ENCODE data around the gene ATP8A2. TPM values are rescaled to one million over a fixed set of nuclear protein-coding genes. Genes with fewer than 3 reads are reported as not detected.

The ATP8A2 gene
- total and polyA plus RNA-seq, 4 donors = 0.01 to 0.08 (median 0.05) TPM; not detected in 1

DNA sequence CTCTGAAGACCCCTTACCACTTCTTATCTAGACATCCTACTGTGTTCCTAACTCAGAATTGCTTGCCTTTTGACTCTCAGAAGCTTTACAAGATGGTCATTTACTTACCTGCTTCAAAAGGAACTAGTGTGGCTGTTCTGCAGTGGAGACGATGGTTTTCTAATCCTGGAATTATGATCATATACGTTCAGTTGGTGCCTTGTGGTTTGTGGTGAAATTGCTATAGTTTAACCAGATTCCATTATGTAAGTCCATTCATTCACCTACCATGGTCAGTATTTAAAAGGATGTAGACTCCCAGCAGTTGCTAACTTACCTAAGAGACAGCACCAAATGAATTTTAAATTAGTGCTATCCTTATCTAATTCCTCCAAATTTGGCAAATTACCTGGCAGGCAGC is 469.2 kb downstream of the ATP8A2 start:
- no peak overlapping the region for H3K9ac ChIP-seq (ENCODE audit: low read depth in 1 of 2, low read length in 2 of 2)
- 59% methylated on average over 2 of the region's 2 CpGs for WGBS
- TF ChIP-seq TAF1 (conservative IDR thresholded peaks at IDR 0.05) (no peak), HNF4G (IDR thresholded peaks at IDR 0.05) (no peak), JUND (IDR thresholded peaks at IDR 0.05) (no peak), GABPA (IDR thresholded peaks at IDR 0.05 in 1 of 2, conservative IDR thresholded peaks at IDR 0.05 in 1 of 2) (no peak)
- TF ChIP-seq, protein P1, sequence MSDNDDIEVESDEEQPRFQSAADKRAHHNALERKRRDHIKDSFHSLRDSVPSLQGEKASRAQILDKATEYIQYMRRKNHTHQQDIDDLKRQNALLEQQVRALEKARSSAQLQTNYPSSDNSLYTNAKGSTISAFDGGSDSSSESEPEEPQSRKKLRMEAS (IDR thresholded peaks at IDR 0.05) = no peak
- TF ChIP-seq, protein P2, sequence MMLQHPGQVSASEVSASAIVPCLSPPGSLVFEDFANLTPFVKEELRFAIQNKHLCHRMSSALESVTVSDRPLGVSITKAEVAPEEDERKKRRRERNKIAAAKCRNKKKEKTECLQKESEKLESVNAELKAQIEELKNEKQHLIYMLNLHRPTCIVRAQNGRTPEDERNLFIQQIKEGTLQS (IDR thresholded peaks at IDR 0.05) = no peak
- H3K9me3 ChIP-seq (ENCODE audit: control insufficient read depth in 4 of 4, low read length in 3 of 4) = no peaks in the 10 kb centered on the region
- no peak overlapping the region for H3K4me3 ChIP-seq (ENCODE audit: low read depth in 1 of 3, low read length in 3 of 3)
- no peak for DNase-seq (ENCODE audit: low spot score)
- no peak overlapping the region for H3K27ac ChIP-seq (ENCODE audit: low read depth in 1 of 2, low read length in 2 of 2)
- H3K4me1 ChIP-seq (ENCODE audit: control insufficient read depth in 4 of 4, insufficient read depth in 4 of 4, low read length in 3 of 4) = no peaks in the 10 kb centered on the region
- H3K36me3 ChIP-seq (ENCODE audit: control insufficient read depth in 4 of 4, insufficient read depth in 3 of 4, low read depth in 1 of 4, low read length in 3 of 4) = no peaks in the 10 kb centered on the region
- H3K27me3 ChIP-seq (ENCODE audit: control insufficient read depth in 4 of 4, insufficient read depth in 4 of 4, low read length in 3 of 4) = peaks cover 0 to 3% (median 0%) of the 10 kb centered on the region in 4 donors

DNA sequence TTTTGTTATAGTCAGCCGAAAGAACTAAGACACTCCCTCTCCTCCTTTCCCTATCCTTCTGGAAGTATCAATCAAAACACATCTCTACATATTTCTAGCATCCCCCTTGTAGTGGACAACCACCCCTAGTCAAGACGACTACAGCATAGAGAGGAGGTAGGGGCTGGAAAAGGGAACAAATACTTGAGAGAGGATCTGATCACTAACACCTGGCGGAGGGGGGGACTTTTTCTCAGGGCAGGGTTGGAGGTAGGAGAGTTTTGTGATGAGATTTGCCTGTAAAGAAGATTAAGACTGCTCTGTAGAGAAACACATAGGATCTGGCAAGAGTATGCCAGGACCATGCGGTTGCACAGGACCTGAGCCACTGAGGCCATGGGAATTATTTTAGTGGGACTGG is 471.9 kb downstream of the ATP8A2 start:
- no peak for DNase-seq (ENCODE audit: low spot score)
- Histone ChIP-seq H3K9ac (ENCODE audit: low read depth in 1 of 2, low read length in 2 of 2) (no peak overlapping the region), H3K27ac (ENCODE audit: low read depth in 1 of 2, low read length in 2 of 2) (no peak overlapping the region), H3K9me3 (ENCODE audit: control insufficient read depth in 4 of 4, low read length in 3 of 4) (no peaks in the 10 kb centered on the region), H3K27me3 (ENCODE audit: control insufficient read depth in 4 of 4, insufficient read depth in 4 of 4, low read length in 3 of 4) (peaks cover 0 to 3% (median 0%) of the 10 kb centered on the region in 4 donors), H3K4me3 (ENCODE audit: low read depth in 1 of 3, low read length in 3 of 3) (no peak overlapping the region), H3K4me1 (ENCODE audit: control insufficient read depth in 4 of 4, insufficient read depth in 4 of 4, low read length in 3 of 4) (no peaks in the 10 kb centered on the region), H3K36me3 (ENCODE audit: control insufficient read depth in 4 of 4, insufficient read depth in 3 of 4, low read depth in 1 of 4, low read length in 3 of 4) (no peaks in the 10 kb centered on the region)
- TF ChIP-seq SP1 (IDR thresholded peaks at IDR 0.05) = no peak
- no peak for TF ChIP-seq GABPA (IDR thresholded peaks at IDR 0.05 in 1 of 2, conservative IDR thresholded peaks at IDR 0.05 in 1 of 2)
- TF ChIP-seq RAD21 (IDR thresholded peaks at IDR 0.05) = no peak
- TF ChIP-seq RXRA (IDR thresholded peaks at IDR 0.05) = no peak
- TF ChIP-seq, protein P3, sequence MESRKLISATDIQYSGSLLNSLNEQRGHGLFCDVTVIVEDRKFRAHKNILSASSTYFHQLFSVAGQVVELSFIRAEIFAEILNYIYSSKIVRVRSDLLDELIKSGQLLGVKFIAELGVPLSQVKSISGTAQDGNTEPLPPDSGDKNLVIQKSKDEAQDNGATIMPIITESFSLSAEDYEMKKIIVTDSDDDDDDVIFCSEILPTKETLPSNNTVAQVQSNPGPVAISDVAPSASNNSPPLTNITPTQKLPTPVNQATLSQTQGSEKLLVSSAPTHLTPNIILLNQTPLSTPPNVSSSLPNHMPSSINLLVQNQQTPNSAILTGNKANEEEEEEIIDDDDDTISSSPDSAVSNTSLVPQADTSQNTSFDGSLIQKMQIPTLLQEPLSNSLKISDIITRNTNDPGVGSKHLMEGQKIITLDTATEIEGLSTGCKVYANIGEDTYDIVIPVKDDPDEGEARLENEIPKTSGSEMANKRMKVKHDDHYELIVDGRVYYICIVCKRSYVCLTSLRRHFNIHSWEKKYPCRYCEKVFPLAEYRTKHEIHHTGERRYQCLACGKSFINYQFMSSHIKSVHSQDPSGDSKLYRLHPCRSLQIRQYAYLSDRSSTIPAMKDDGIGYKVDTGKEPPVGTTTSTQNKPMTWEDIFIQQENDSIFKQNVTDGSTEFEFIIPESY (IDR thresholded peaks at IDR 0.05) = no peak
- TF ChIP-seq, protein P1 (IDR thresholded peaks at IDR 0.05) = no peak
- TF ChIP-seq FOXA2 (IDR thresholded peaks at IDR 0.05) = no peak
- WGBS = 83% methylated on average over 4 of the region's 4 CpGs

DNA sequence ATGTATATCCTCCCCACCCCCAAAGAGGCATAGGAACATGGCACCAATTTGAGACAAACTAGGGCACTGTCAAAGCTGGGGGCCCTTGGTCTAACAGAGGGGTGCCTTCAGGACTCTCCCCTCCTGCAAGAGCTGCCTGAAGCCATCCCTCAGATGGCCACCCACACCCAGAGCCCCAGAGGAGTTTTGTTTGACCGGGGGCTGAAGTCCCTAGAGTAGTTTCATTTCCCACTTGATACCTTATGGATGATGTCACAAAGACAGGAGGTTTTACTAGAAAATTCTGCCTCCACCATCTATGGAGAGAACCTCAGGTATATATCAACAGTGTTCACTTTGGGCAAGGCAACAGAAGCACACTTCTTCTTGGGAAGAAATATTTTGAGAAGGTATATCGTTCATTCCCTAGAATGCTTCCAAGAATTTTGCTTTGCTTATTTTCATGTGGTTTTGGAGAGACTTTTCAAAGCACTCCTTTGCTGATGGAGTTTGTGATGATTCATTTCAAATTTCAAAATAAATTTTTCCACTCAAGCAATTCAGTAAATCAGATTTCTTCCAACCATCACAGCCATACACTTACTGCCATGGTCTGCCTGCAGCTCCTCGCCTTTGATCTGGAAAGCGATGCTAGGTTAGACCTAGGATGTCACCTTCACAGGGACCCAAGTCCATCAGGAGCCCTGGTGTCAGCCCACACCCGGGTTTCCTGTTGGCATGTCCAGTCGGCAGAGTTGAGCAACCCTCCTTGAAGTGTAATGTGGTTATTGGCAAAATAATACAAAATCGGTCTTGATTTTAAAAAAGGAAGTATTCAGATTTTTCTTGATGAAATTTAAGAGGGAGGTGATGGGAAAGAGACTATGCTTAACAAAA is 473.0 kb downstream of the ATP8A2 start:
- no peak overlapping the region for H3K4me3 ChIP-seq (ENCODE audit: low read depth in 1 of 3, low read length in 3 of 3)

More for the DNA sequence above, 473.0 kb downstream of the ATP8A2 start:
- no peak for TF ChIP-seq YY1 (IDR thresholded peaks at IDR 0.05)
- no peak for TF ChIP-seq HNF4A (conservative IDR thresholded peaks at IDR 0.05)
- TF ChIP-seq, protein P4, sequence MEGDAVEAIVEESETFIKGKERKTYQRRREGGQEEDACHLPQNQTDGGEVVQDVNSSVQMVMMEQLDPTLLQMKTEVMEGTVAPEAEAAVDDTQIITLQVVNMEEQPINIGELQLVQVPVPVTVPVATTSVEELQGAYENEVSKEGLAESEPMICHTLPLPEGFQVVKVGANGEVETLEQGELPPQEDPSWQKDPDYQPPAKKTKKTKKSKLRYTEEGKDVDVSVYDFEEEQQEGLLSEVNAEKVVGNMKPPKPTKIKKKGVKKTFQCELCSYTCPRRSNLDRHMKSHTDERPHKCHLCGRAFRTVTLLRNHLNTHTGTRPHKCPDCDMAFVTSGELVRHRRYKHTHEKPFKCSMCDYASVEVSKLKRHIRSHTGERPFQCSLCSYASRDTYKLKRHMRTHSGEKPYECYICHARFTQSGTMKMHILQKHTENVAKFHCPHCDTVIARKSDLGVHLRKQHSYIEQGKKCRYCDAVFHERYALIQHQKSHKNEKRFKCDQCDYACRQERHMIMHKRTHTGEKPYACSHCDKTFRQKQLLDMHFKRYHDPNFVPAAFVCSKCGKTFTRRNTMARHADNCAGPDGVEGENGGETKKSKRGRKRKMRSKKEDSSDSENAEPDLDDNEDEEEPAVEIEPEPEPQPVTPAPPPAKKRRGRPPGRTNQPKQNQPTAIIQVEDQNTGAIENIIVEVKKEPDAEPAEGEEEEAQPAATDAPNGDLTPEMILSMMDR (IDR thresholded peaks at IDR 0.05; ENCODE audit: low read depth, low read length, missing input control) = no peak
- TF ChIP-seq NR2F2 (IDR thresholded peaks at IDR 0.05) = no peak
- no peak for TF ChIP-seq JUND (IDR thresholded peaks at IDR 0.05)
- TF ChIP-seq FOXA1 (IDR thresholded peaks at IDR 0.05) = no peak
- TF ChIP-seq, protein P2 (IDR thresholded peaks at IDR 0.05) = no peak
- TF ChIP-seq, protein P1 (IDR thresholded peaks at IDR 0.05) = no peak
- no peak for TF ChIP-seq EGR1 (IDR thresholded peaks at IDR 0.05; ENCODE audit: low read depth in 2 of 2)
- TF ChIP-seq, protein P3 (IDR thresholded peaks at IDR 0.05) = no peak
- no peak for TF ChIP-seq TAF1 (conservative IDR thresholded peaks at IDR 0.05)
- no peak for TF ChIP-seq HNF4G (IDR thresholded peaks at IDR 0.05)
- no peak for TF ChIP-seq FOXA2 (IDR thresholded peaks at IDR 0.05)
- no peak for TF ChIP-seq RAD21 (IDR thresholded peaks at IDR 0.05)
- no peak for TF ChIP-seq GABPA (IDR thresholded peaks at IDR 0.05 in 1 of 2, conservative IDR thresholded peaks at IDR 0.05 in 1 of 2)
- TF ChIP-seq RXRA (IDR thresholded peaks at IDR 0.05) = no peak
- no peak for DNase-seq (ENCODE audit: low spot score)
- Histone ChIP-seq H3K4me1 (ENCODE audit: control insufficient read depth in 4 of 4, insufficient read depth in 4 of 4, low read length in 3 of 4) (no peaks in the 10 kb centered on the region), H3K36me3 (ENCODE audit: control insufficient read depth in 4 of 4, insufficient read depth in 3 of 4, low read depth in 1 of 4, low read length in 3 of 4) (no peaks in the 10 kb centered on the region), H3K9ac (ENCODE audit: low read depth in 1 of 2, low read length in 2 of 2) (no peak overlapping the region), H3K27me3 (ENCODE audit: control insufficient read depth in 4 of 4, insufficient read depth in 4 of 4, low read length in 3 of 4) (no peaks in the 10 kb centered on the region), H3K27ac (ENCODE audit: low read depth in 1 of 2, low read length in 2 of 2) (no peak overlapping the region), H3K9me3 (ENCODE audit: control insufficient read depth in 4 of 4, low read length in 3 of 4) (no peaks in the 10 kb centered on the region)
- 78% methylated on average over 7 of the region's 7 CpGs for WGBS

All from liver (tissue), 9 donors.